Neural cell (in vitro differentiated cells): ENCODE results near the gene PSMB3. TPM values are rescaled to one million over a fixed set of nuclear protein-coding genes. Genes with fewer than 3 reads are reported as not detected.

Experiments
- H2AFZ ChIP-seq: fragments of 200-600, 300-800 bp; sonication (generic), shearing (Covaris generic); 2 replicates; pipeline ENCODE4 v1.6.0; 2014; ENCODE audit warnings: low read depth, mild to moderate bottlenecking, antibody characterized with exemption, low read length, moderate library complexity
- H3F3A ChIP-seq: fragments of 200-600 bp; shearing (Covaris generic); 2 replicates; pipeline ENCODE4 v1.6.1; 2016; ENCODE audit warnings: mild to moderate bottlenecking, moderate library complexity, mixed read lengths, antibody characterized with exemption, low read length; ENCODE audit not compliant: insufficient read depth, poor library complexity, severe bottlenecking
- H3K27ac ChIP-seq: fragments of 200-600, 300-800 bp; sonication (generic), shearing (Covaris generic); 2 replicates; pipeline ENCODE4 v1.5.1; 2014; ENCODE audit warnings: mild to moderate bottlenecking, low read length, moderate library complexity
- H3K27me3 ChIP-seq: fragments of 300-800, 200-600 bp; sonication (generic), shearing (Covaris generic); 2 replicates; pipeline ENCODE4 v1.6.0; 2014; ENCODE audit warnings: mild to moderate bottlenecking, low read depth, low read length, moderate library complexity; ENCODE audit not compliant: insufficient read depth
- H3K36me3 ChIP-seq: fragments of 300-800, 200-600 bp; sonication (generic), shearing (Covaris generic); 2 replicates; pipeline ENCODE4 v1.5.1; 2014; ENCODE audit warnings: mild to moderate bottlenecking, antibody characterized with exemption, low read length, moderate library complexity; ENCODE audit not compliant: insufficient read depth
- H3K4me2 ChIP-seq: fragments of 300-800, 200-600 bp; sonication (generic), shearing (Covaris generic); 2 replicates; pipeline ENCODE4 v1.6.0; 2014; ENCODE audit warnings: mild to moderate bottlenecking, low read length
- H3K4me3 ChIP-seq: fragments of 300-800, 200-600 bp; sonication (generic), shearing (Covaris generic); 2 replicates; pipeline ENCODE4 v1.5.1; 2014; ENCODE audit warnings: mild to moderate bottlenecking, low read length, moderate library complexity
- H3K79me2 ChIP-seq: fragments of 200-600 bp; shearing (Covaris generic); replicated peaks from 2 replicates; pipeline ENCODE4 v1.6.0; 2014; ENCODE audit warnings: mild to moderate bottlenecking, low read length, moderate library complexity; ENCODE audit not compliant: insufficient read depth
- H3K9ac ChIP-seq: fragments of 300-800, 200-600 bp; sonication (generic), shearing (Covaris generic); 2 replicates; pipeline ENCODE4 v1.6.1; 2016; ENCODE audit warnings: mild to moderate bottlenecking, low read length, mixed read lengths
- H3K9me2 ChIP-seq: fragments of 200-600 bp; shearing (Covaris generic); 2 replicates; pipeline ENCODE4 v1.6.1; 2016; ENCODE audit warnings: mild to moderate bottlenecking, low read length, mixed read lengths; ENCODE audit not compliant: insufficient read depth
- H3K9me3 ChIP-seq: fragments of 200-600, 300-800 bp; sonication (generic), shearing (Covaris generic); 2 replicates; pipeline ENCODE4 v1.6.1; 2016; ENCODE audit warnings: mild to moderate bottlenecking, mixed run types, low read length, moderate library complexity, mixed read lengths
- H4K20me1 ChIP-seq: fragments of 200-600 bp; shearing (Covaris generic); 2 replicates; pipeline ENCODE4 v1.6.1; 2016; ENCODE audit warnings: mild to moderate bottlenecking, mixed run types; ENCODE audit not compliant: insufficient read depth
- EP300 ChIP-seq: fragments of 450-650 bp; conservative IDR thresholded peaks from 2 replicates; pipeline ENCODE4 v1.6.1; 2014; ENCODE audit warnings: antibody characterized with exemption, mild to moderate bottlenecking, moderate library complexity; ENCODE audit not compliant: poor library complexity, severe bottlenecking
- EZH2 ChIP-seq: fragments of 200-600, 300-800 bp; shearing (Covaris generic), sonication (generic); IDR thresholded peaks from 2 replicates; pipeline ENCODE4 v1.6.1; 2014; ENCODE audit warnings: antibody characterized with exemption, low read length, borderline replicate concordance, mild to moderate bottlenecking; ENCODE audit not compliant: insufficient read depth, poor library complexity, severe bottlenecking
- MXI1 ChIP-seq: fragments of 450-650 bp; conservative IDR thresholded peaks from 2 replicates; pipeline ENCODE4 v1.6.1; 2014; ENCODE audit warnings: antibody characterized with exemption, mild to moderate bottlenecking; ENCODE audit not compliant: poor library complexity, severe bottlenecking
- POLR2AphosphoS5 ChIP-seq: IDR thresholded peaks from 2 replicates; pipeline ENCODE4 v1.6.1; 2012
- RAD21 ChIP-seq: fragments of 450-650 bp; conservative IDR thresholded peaks from 2 replicates; pipeline ENCODE4 v1.6.1; 2014; ENCODE audit warnings: antibody characterized with exemption, mild to moderate bottlenecking, moderate library complexity
- SMC3 ChIP-seq: fragments of 450-650 bp; conservative IDR thresholded peaks from 2 replicates; pipeline ENCODE4 v1.6.1; 2014; ENCODE audit warnings: antibody characterized with exemption, mild to moderate bottlenecking, moderate library complexity; ENCODE audit not compliant: poor library complexity
- TAF1 ChIP-seq: IDR thresholded peaks from 2 replicates; pipeline ENCODE4 v1.6.1; 2012; ENCODE audit warnings: low read depth
- polyA plus RNA-seq: library from polyadenylated mRNA; depleted of rRNA; stranded (reverse); fragments of >200 nt; gene quantifications from 2 replicates; pipeline ENCODE4 v1.2.3, GENCODE V29; 2014
- TF ChIP-seq, protein P1 (sequence below): fragments of 450-650 bp; IDR thresholded peaks from 2 replicates; pipeline ENCODE4 v1.5.1; 2014; ENCODE audit warnings: antibody characterized with exemption, mild to moderate bottlenecking, moderate library complexity; ENCODE audit not compliant: poor library complexity, severe bottlenecking
- TF ChIP-seq, protein P2 (sequence below): IDR thresholded peaks from 2 replicates; pipeline ENCODE4 v1.6.1; 2012; ENCODE audit warnings: borderline replicate concordance

Gene PSMB3
- polyA plus RNA-seq, 1 donor from 2014 or later, result 338 TPM

- no peaks in the 10 kb centered on the region for H3K9me2 ChIP-seq
- peak overlapping the region; percentile 94 for H3K27ac ChIP-seq
- H3K27me3 ChIP-seq, result no peaks in the 10 kb centered on the region
- peak overlapping the region; percentile 67 for H3K4me2 ChIP-seq
- no peak overlapping the region for H2AFZ ChIP-seq
- TF ChIP-seq, protein P1, sequence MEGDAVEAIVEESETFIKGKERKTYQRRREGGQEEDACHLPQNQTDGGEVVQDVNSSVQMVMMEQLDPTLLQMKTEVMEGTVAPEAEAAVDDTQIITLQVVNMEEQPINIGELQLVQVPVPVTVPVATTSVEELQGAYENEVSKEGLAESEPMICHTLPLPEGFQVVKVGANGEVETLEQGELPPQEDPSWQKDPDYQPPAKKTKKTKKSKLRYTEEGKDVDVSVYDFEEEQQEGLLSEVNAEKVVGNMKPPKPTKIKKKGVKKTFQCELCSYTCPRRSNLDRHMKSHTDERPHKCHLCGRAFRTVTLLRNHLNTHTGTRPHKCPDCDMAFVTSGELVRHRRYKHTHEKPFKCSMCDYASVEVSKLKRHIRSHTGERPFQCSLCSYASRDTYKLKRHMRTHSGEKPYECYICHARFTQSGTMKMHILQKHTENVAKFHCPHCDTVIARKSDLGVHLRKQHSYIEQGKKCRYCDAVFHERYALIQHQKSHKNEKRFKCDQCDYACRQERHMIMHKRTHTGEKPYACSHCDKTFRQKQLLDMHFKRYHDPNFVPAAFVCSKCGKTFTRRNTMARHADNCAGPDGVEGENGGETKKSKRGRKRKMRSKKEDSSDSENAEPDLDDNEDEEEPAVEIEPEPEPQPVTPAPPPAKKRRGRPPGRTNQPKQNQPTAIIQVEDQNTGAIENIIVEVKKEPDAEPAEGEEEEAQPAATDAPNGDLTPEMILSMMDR, result peak; percentile 22
- TF ChIP-seq, protein P2, sequence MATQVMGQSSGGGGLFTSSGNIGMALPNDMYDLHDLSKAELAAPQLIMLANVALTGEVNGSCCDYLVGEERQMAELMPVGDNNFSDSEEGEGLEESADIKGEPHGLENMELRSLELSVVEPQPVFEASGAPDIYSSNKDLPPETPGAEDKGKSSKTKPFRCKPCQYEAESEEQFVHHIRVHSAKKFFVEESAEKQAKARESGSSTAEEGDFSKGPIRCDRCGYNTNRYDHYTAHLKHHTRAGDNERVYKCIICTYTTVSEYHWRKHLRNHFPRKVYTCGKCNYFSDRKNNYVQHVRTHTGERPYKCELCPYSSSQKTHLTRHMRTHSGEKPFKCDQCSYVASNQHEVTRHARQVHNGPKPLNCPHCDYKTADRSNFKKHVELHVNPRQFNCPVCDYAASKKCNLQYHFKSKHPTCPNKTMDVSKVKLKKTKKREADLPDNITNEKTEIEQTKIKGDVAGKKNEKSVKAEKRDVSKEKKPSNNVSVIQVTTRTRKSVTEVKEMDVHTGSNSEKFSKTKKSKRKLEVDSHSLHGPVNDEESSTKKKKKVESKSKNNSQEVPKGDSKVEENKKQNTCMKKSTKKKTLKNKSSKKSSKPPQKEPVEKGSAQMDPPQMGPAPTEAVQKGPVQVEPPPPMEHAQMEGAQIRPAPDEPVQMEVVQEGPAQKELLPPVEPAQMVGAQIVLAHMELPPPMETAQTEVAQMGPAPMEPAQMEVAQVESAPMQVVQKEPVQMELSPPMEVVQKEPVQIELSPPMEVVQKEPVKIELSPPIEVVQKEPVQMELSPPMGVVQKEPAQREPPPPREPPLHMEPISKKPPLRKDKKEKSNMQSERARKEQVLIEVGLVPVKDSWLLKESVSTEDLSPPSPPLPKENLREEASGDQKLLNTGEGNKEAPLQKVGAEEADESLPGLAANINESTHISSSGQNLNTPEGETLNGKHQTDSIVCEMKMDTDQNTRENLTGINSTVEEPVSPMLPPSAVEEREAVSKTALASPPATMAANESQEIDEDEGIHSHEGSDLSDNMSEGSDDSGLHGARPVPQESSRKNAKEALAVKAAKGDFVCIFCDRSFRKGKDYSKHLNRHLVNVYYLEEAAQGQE, result peak; percentile 40
- TF ChIP-seq RAD21 (no peak), EP300 (no peak), POLR2AphosphoS5 (peak; percentile 17)
- peak overlapping the region; percentile 92 for H3K9ac ChIP-seq
- H3F3A ChIP-seq, result no peaks in the 10 kb centered on the region
- peak overlapping the region; percentile 94 for H3K4me3 ChIP-seq
- H4K20me1 ChIP-seq, result no peaks in the 10 kb centered on the region
- H3K9me3 ChIP-seq, result no peaks in the 10 kb centered on the region
- H3K36me3 ChIP-seq, result no peaks in the 10 kb centered on the region
- H3K79me2 ChIP-seq, result peaks cover 45% of the 10 kb centered on the region
Observed at GRCh38 chr17:38749223-38750043, 3.1 kb upstream of the PSMB3 start.

GRCh38 chr17:38750044-38750311, 2.6 kb upstream of the PSMB3 start:
- no peaks in the 10 kb centered on the region for H3K9me3 ChIP-seq
- H3K4me2 ChIP-seq, result peak overlapping the region; percentile 67
- H3K4me3 ChIP-seq, result peak overlapping the region; percentile 94
- H3K27me3 ChIP-seq, result no peaks in the 10 kb centered on the region
- TF ChIP-seq POLR2AphosphoS5 (no peak), EP300 (no peak), EZH2 (no peak), SMC3 (no peak), MXI1 (no peak), RAD21 (no peak), TAF1 (no peak)
- TF ChIP-seq, protein P1, result no peak
- TF ChIP-seq, protein P2, result no peak
- H3K9ac ChIP-seq, result peak overlapping the region; percentile 92
- H3K79me2 ChIP-seq, result peaks cover 40% of the 10 kb centered on the region
- no peaks in the 10 kb centered on the region for H3K9me2 ChIP-seq
- no peaks in the 10 kb centered on the region for H3F3A ChIP-seq
- no peaks in the 10 kb centered on the region for H4K20me1 ChIP-seq
- peak overlapping the region; percentile 94 for H3K27ac ChIP-seq
- no peak overlapping the region for H2AFZ ChIP-seq
- no peaks in the 10 kb centered on the region for H3K36me3 ChIP-seq
